Stimulated activated effector memory CD8-positive, alpha-beta T cell treated with anti-CD3 and anti-CD28 coated beads, Interleukin-12 subunit alpha, Interleukin-12 subunit beta, amount 100 ng/mL, for 72 hours (primary cell): ENCODE data around the gene IL16.
A peak's percentile ranks its signal among the peaks of the same experiment; 100 is the strongest.

Experiments
- ATAC-seq: fragments of 150-1000 bp; cut with Tn5 transposase; 2 replicates; pipeline ENCODE4 v1.10.0; 2021
- DNase-seq, 2 donors: peaks; one replicate each; pipeline ENCODE4 v3.0.0; 2021 to 2022; ENCODE audit warnings: low spot score in 2 of 2
- H3K27ac Mint-ChIP-seq: one replicate; pipeline ENCODE4 v1.8.0; 2022; ENCODE audit warnings: mild to moderate bottlenecking, mixed read lengths
- H3K36me3 Mint-ChIP-seq: one replicate; pipeline ENCODE4 v1.8.0; 2022; ENCODE audit warnings: mild to moderate bottlenecking, mixed read lengths
- H3K4me1 Mint-ChIP-seq: one replicate; pipeline ENCODE4 v1.8.0; 2022; ENCODE audit warnings: mixed read lengths
- H3K4me3 Mint-ChIP-seq: one replicate; pipeline ENCODE4 v1.8.0; 2022; ENCODE audit warnings: mild to moderate bottlenecking, mixed read lengths
- H3K9me3 Mint-ChIP-seq: one replicate; pipeline ENCODE4 v1.8.0; 2022; ENCODE audit warnings: mixed read lengths

Gene IL16

DNA sequence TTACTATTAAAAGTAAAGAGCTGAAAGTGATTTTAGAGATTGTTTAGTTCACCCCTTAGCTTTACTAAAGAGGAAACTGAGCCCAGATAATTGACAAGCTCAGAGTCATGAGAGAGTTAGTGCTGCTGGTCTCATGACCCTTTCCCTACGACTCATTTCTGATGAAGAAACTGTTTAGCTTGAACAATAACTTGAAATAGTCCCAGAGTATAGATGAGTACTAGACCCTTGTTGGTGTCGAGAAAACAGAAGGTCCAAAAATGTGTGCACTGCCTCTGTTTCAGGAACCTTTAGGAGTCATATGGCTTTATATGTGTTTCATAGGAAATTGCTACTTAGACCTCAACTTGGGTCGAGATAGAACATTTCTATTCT, 58.2 kb downstream of the IL16 start:
- DNase-seq: no peak
- no peaks in the 10 kb centered on the region for H3K4me1 Mint-ChIP-seq

DNA sequence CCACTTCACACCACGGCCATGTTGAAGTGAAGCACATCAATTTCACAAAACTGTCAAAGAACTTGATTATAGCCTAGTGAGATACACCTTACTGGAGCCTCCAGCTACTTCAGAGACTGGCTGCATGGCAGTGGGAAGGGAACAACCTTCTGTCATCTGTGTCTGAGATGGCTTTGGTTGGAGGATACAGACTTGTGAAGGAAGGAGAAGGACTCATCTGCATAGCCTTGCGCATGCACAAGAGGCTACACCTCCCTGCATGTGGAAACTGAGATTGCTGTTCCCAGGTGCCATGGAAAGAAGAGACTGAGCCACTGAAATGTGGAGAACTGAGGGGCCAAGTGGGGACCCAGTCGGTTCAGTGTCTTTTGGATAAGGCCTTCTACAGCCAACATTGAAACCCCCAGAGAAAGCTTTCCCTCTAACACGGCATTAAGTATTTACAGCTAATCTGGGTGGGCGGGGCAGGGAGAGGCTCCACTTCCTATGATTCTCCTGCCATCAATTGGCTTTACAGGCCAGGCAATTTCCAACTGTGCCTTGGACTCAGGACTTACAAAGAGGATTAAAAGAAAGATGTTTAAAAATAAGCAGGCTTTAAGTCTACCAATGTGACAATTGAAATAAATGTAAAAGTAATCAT, 58.8 kb downstream of the IL16 start:
- Mint-ChIP-seq H3K27ac (no peak overlapping the region), H3K9me3 (no peaks in the 10 kb centered on the region), H3K4me3 (no peak overlapping the region), H3K36me3 (no peaks in the 10 kb centered on the region), H3K4me1 (no peaks in the 10 kb centered on the region)
- ATAC-seq (no peak), DNase-seq (no peak)

More for the DNA sequence above, 58.2 kb downstream of the IL16 start:
- no peak overlapping the region for H3K27ac Mint-ChIP-seq
- no peak overlapping the region for H3K4me3 Mint-ChIP-seq
- H3K36me3 Mint-ChIP-seq: no peaks in the 10 kb centered on the region
- no peak for ATAC-seq
- no peaks in the 10 kb centered on the region for H3K9me3 Mint-ChIP-seq

DNA sequence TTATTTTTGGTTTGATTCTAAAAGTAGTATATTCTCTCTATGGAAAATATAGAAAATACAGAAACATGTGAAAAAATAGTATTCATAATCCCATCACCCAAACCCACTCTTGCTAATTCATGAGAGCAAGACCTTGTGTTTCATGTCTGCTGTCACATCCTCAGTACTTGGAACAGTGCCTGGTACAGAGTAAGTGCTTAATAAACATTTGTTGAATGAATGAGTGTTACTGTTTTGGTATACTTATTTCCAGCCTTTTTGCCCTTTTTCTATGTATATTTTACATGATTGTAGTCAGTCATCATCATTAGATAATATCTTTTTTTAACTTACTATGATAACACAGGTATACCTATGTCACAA, 59.3 kb downstream of the IL16 start:
- no peak for DNase-seq
- ATAC-seq: no peak
- no peak overlapping the region for H3K4me3 Mint-ChIP-seq

DNA sequence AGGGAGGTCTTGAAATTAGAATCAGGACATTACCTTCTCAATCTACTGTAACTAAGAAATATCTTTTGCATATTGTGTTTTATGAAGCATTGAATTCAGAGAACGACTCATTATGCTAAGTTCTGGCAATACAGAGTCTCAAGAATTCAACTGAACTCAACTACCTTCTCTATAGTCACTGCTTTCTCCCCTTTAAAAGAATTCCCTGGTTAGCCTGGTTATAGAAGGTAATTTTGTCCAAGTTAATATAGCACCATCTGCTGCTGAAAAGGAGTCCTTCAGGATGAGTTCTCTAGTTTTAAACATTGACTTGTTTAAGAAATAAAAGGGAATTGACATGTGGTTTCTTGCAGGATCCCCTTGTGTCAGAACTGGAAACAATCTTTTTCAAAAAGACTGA, 60.2 kb downstream of the IL16 start:
- ATAC-seq (no peak), DNase-seq (no peak)
- H3K9me3 Mint-ChIP-seq: no peaks in the 10 kb centered on the region
- no peaks in the 10 kb centered on the region for H3K36me3 Mint-ChIP-seq
- no peak overlapping the region for H3K4me3 Mint-ChIP-seq
- H3K4me1 Mint-ChIP-seq: no peaks in the 10 kb centered on the region
- H3K27ac Mint-ChIP-seq: no peak overlapping the region

More for the DNA sequence above, 59.3 kb downstream of the IL16 start:
- Mint-ChIP-seq H3K36me3 (no peaks in the 10 kb centered on the region), H3K27ac (no peak overlapping the region), H3K9me3 (no peaks in the 10 kb centered on the region), H3K4me1 (no peaks in the 10 kb centered on the region)

DNA sequence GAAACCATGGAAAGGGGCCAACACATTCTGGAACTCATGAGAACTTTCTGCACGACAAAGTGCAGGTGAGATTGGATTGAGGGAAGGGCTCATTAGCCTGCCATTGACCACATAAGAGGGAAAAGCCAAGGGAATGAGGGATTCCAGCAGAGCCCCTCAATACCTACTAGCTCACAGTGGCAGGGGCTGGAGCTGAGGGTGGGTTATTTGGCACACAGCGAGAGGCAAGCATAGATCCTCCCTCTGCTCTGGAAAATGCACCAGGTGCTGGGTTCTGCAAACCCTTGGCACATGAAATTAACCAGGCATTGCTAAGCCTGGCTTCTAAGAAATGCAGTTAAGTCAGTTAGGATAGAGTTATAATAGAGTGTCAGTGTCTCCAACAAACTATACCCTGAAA, 60.8 kb downstream of the IL16 start:
- Mint-ChIP-seq H3K4me3 (no peak overlapping the region), H3K4me1 (no peaks in the 10 kb centered on the region), H3K27ac (no peak overlapping the region), H3K36me3 (no peaks in the 10 kb centered on the region), H3K9me3 (no peaks in the 10 kb centered on the region)
- ATAC-seq (no peak), DNase-seq (no peak)

DNA sequence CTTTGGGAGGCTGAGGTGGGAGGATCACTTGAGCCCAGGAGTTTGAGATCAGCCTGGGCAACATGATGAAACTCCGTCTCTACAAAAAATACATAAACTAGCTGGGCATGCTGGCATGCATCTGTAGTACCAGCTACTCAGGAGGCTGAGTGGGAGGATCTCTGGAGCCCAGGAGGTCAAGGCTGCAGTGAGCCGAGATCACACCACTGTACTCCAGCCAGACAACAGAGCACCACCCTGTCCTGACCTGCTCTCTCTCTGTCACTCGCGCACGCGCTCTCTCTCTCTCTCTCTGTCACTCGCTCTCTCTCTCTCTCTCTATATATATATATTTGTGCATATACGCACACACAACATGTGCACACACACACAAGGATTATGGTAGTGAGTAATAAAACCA, 61.8 kb downstream of the IL16 start:
- no peak overlapping the region for H3K4me3 Mint-ChIP-seq
- no peak for ATAC-seq
- H3K4me1 Mint-ChIP-seq: no peaks in the 10 kb centered on the region
- DNase-seq: no peak
- H3K9me3 Mint-ChIP-seq: no peaks in the 10 kb centered on the region
- H3K27ac Mint-ChIP-seq: no peak overlapping the region
- H3K36me3 Mint-ChIP-seq: no peaks in the 10 kb centered on the region

DNA sequence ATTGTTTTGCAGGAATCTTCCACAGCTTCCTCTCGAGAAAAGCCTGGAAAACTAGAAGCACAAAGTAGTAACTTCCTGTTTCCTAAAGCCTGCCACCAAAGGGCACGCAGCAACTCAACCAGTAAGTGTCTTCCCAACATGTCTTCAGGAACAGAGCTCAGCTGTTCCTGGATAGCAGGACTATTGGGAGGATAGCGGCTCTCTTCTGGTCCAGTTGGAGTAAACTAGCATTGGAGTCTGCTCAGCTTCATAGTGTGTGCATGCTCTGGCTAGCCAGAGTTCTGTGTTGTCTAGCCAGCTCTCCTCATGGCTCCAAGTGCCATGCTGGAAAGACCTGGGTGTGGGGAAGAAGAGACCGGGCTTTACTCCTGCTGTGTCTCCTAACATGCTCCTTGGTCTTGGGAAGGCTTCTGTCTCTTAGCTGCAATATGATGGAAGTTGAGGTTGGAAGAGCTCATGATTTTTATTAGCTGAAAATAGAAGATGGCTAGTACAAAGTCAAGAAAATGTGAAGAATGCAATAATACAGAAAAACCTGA, 63.1 kb downstream of the IL16 start:
- H3K27ac Mint-ChIP-seq: no peak overlapping the region
- no peak overlapping the region for H3K4me3 Mint-ChIP-seq
- ATAC-seq (no peak), DNase-seq (no peak)
- no peaks in the 10 kb centered on the region for H3K4me1 Mint-ChIP-seq
- no peaks in the 10 kb centered on the region for H3K9me3 Mint-ChIP-seq
- no peaks in the 10 kb centered on the region for H3K36me3 Mint-ChIP-seq

DNA sequence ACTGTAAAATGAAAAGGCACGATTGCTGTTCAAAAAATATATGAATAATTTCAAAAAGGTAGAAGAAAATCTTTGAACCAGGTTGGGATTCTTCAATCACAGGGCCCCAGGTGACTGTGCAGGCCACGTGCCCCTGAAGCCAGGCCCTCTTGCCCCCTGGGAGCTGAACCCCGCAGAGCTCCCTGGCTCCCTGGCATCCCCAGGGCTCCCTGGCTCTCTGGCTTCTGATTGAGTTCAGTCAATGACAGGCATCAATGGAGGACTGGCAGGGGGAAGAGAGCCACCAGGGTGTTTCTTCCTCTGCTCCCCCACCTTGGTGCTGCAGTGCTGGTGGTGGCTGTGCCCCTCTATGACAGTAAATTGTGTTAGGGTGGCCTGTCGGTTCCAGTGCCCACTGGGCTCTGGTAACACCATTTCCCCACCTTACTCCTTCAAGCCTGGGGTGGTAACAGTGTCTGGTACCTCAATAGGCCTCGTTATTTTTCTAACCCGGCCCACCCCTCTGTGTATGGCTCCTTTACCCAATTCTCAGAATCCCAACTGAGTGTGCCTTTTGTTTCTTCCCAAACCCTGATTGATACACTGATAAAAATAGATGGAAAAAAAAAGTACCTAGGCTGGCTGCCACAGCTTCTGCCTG, 64.6 kb downstream of the IL16 start:
- DNase-seq: no peak
- Mint-ChIP-seq H3K4me3 (no peak overlapping the region), H3K36me3 (no peaks in the 10 kb centered on the region), H3K27ac (no peak overlapping the region), H3K4me1 (peaks cover 12% of the 10 kb centered on the region), H3K9me3 (no peaks in the 10 kb centered on the region)
- ATAC-seq: no peak

DNA sequence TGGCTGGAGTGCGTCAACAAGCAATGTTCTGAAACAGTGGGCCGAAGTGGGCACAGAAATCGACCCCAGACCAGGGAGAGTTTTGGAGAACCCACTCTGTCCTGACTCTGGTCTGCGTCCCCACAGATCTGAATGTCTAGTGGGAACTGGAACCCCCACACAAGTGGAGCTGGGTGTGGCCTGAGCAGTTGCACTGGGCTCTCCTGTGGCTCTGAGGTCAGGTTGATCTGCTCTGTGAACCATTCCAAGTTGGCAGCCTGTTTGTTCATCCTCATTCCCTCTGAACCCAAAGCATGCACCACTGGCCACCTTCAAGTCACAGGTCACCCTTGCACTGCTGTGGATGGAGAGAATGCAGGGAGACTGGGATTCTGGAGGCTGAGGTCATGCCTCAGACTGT, 66.8 kb downstream of the IL16 start:
- ATAC-seq (no peak), DNase-seq (peak in 1 of 2 donors; percentile 41)
- H3K36me3 Mint-ChIP-seq: no peaks in the 10 kb centered on the region
- H3K4me3 Mint-ChIP-seq: no peak overlapping the region
- H3K4me1 Mint-ChIP-seq: peaks cover 19% of the 10 kb centered on the region
- H3K9me3 Mint-ChIP-seq: no peaks in the 10 kb centered on the region
- H3K27ac Mint-ChIP-seq: no peak overlapping the region

DNA sequence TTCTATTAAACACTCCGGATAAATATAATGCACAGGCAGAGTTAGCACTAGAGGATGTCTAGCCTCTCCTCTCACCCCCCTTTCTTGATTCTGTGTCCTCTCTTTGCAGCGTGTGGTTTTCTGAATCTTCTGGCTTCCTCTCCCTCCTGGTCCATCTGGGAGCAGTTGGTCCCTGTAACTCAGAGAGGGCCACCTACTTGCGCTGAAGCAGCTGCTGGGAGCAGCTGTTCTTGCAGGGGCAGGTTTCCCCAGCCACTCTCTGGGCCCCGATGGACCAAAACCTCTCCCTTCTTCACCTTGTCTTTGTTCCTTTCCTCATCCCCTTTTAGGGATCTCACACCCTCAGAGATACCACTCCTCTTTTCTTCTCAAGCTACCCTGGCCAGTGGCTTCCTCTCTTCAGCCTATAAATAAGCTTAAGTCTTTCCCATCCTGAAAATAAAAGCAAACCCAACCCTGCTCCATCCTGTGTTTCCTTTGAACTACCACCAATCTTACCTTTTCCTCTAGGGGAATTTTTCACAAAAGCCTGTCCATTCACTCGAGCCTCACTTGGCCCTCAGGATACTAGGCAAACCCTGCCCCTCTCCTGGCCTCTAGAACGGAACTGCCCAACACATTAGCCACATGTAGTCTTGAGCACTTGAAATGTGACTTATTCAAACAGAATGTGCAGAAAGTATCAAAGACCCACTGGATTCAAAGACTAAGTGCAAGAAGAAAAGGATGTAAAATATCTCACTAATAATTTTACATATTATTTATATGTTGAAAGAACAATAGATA, 67.6 kb downstream of the IL16 start:
- H3K4me3 Mint-ChIP-seq: no peak overlapping the region
- peak in 1 of 2 donors; percentile 40 for DNase-seq
- H3K4me1 Mint-ChIP-seq: peaks cover 19% of the 10 kb centered on the region
- H3K9me3 Mint-ChIP-seq: no peaks in the 10 kb centered on the region
- no peaks in the 10 kb centered on the region for H3K36me3 Mint-ChIP-seq
- ATAC-seq: no peak
- no peak overlapping the region for H3K27ac Mint-ChIP-seq

DNA sequence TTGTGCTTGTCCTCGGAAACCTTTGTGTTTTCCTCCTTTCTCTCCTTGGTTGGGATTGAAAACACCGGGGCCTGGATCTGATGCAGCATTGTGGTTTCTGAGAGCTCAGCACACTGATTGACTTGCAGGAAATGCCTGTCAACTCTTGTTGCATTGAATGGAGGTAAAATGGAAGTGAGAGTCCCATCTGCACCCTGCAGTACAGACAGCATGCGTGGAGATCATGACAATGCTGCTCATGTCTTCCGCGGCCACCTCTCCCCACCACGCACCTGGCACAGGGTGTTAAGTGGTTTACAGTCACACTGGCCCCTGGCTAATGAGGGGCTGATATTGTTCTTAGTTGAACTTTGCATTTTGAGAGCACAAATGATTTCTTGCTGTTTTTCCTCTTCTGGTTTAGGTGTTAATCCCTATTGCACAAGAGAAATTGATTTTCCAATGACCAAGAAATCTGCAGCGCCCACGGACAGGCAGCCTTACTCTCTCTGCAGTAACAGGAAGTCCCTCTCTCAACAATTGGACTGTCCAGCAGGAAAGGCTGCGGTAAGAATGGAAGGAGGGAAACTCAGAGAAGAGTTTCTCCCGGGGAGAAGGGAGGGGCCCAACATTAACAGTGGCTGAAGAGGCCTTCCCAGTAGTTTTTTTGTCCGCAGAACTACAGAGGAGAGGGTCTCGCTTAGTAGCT, 68.7 kb downstream of the IL16 start:
- ATAC-seq (no peak), DNase-seq (no peak)
- H3K9me3 Mint-ChIP-seq: no peaks in the 10 kb centered on the region
- peak overlapping the region; percentile 59 for H3K4me3 Mint-ChIP-seq
- peak overlapping the region; percentile 41 for H3K27ac Mint-ChIP-seq
- no peaks in the 10 kb centered on the region for H3K36me3 Mint-ChIP-seq
- H3K4me1 Mint-ChIP-seq: peaks cover 19% of the 10 kb centered on the region

DNA sequence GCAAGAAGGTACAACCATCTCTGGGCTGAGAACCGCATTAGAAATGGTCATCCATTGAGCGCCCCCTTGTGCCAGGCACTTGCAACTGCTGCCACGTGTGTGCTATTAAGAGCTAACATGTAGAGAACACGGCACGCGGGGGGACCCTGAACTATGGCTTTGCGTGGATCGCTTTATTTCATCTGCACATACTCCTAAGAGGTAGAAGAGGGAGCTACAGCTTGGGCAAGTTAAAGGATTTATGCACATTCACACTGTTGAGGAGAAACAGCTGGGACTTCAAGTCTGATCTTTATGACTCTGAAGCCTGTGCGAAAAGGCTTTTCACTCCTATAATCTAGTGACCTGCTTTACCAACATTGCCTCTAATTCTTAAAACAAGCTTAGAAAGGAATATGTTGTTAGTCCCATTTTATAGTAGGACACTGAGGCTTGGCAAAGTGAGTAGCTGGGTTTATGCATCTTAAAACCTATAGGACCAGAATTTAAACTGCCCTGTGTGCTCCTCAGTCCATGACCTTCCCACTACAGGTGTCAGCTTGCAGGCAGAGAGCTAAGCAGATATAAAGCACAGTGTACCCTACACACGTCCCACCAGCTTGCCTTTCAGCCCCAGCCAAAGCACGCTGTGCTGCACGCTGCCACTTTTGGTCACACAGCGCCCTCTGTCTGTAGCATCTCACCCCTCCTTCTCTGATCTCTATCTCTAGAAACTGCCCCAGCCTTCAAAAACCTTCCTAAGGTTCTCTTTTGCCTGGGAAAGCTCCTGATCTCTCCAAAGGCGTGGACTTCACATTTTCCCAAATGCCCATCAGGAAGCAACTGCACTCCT, 69.5 kb downstream of the IL16 start:
- Mint-ChIP-seq H3K27ac (peak overlapping the region; percentile 41), H3K4me3 (peak overlapping the region; percentile 59), H3K9me3 (no peaks in the 10 kb centered on the region), H3K36me3 (no peaks in the 10 kb centered on the region), H3K4me1 (peaks cover 19% of the 10 kb centered on the region)
- peak; percentile 92 for ATAC-seq
- DNase-seq: peak; percentile 79 to 90

DNA sequence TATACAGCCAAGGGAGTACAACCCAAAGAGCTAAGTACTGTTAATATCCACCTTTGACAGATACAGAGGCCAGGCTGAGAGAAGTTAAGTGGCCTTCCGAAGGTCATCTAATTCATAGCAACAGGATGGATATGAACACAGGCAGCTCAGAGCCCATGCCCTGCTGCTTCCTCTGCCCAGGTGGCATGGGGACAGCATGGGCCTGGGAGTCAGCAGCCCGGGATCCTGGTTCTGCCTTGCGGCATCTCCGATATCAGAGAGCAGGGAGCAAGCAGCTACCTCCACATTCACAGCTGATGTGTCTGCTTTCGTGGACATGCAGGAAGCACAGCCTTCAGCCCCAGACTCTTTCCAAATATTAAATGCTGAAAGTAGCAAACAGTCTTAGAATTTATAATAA, 71.7 kb downstream of the IL16 start:
- no peak for ATAC-seq
- Mint-ChIP-seq H3K4me1 (peaks cover 19% of the 10 kb centered on the region), H3K27ac (no peak overlapping the region), H3K9me3 (no peaks in the 10 kb centered on the region), H3K4me3 (no peak overlapping the region), H3K36me3 (no peaks in the 10 kb centered on the region)
- no peak for DNase-seq

DNA sequence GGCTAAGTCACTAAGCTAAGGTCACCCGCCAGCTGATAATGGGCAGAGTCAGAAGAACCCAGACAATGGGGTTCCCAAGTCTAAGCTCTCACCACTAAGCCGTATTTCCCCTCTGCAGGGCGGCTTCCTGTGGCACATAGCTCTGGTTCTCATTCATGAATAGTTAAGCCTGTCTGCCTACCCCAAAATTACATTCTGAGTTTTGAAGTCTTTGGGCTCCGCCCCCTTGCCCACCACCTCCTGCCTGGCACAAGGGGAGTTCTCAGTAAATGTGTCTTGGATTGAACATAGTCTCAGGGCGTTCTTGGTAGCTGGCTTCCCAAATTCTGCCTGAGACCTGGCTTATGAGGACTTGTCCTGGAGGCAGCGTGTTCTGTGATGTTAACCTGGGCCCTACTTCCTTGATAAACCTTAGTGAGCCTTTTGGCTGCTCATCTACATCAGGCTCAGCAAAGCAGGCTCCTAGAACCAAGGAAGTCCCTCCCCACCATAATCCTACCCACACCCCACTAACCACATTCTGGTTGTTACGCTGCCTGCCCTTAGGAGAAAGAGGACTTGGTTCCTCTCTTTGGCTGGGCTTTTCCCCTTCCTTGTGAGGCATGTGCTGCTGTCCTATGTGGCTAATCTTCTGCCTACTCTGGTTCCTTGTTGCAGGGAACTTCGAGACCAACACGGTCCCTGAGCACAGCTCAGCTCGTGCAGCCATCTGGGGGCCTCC, 72.4 kb downstream of the IL16 start:
- Mint-ChIP-seq H3K36me3 (no peaks in the 10 kb centered on the region), H3K9me3 (no peaks in the 10 kb centered on the region), H3K27ac (peak overlapping the region; percentile 52), H3K4me3 (no peak overlapping the region), H3K4me1 (peaks cover 19% of the 10 kb centered on the region)
- no peak for ATAC-seq
- no peak for DNase-seq
